Ishikawa (cell line): ENCODE results near the gene ACVR1.

Source experiments
- CEBPB ChIP-seq: IDR thresholded peaks from 2 replicates; pipeline ENCODE4 v1.6.1; 2012
- CREB1 ChIP-seq: IDR thresholded peaks from 2 replicates; pipeline ENCODE4 v1.6.1; 2012; ENCODE audit warnings: low read depth
- EGR1 ChIP-seq: IDR thresholded peaks from 2 replicates; pipeline ENCODE4 v1.6.1; 2012
- EP300 ChIP-seq: IDR thresholded peaks from 2 replicates; pipeline ENCODE4 v1.6.1; 2012; ENCODE audit warnings: borderline replicate concordance
- FOXM1 ChIP-seq: IDR thresholded peaks from 2 replicates; pipeline ENCODE4 v1.6.1; 2012; ENCODE audit warnings: low read depth, borderline replicate concordance
- RAD21 ChIP-seq: IDR thresholded peaks from 2 replicates; pipeline ENCODE4 v1.6.1; 2012; ENCODE audit warnings: low read depth
- TAF1 ChIP-seq: IDR thresholded peaks from 2 replicates; pipeline ENCODE4 v1.6.1; 2012; ENCODE audit warnings: low read depth, mild to moderate bottlenecking
- TCF12 ChIP-seq: IDR thresholded peaks from 2 replicates; pipeline ENCODE4 v1.6.1; 2012; ENCODE audit warnings: low read depth
- YY1 ChIP-seq: IDR thresholded peaks from 2 replicates; pipeline ENCODE4 v1.6.1; 2012; ENCODE audit warnings: low read depth
- ZBTB7A ChIP-seq: IDR thresholded peaks from 2 replicates; pipeline ENCODE4 v1.6.1; 2012; ENCODE audit warnings: low read depth
- TF ChIP-seq, protein P1 (sequence below): IDR thresholded peaks from 2 replicates; pipeline ENCODE4 v1.6.1; 2012; ENCODE audit warnings: low read depth, mild to moderate bottlenecking
- TF ChIP-seq, protein P2 (sequence below): IDR thresholded peaks from 2 replicates; pipeline ENCODE4 v1.6.1; 2012
- TF ChIP-seq, protein P3 (sequence below): IDR thresholded peaks from 2 replicates; pipeline ENCODE4 v1.6.1; 2012

DNA sequence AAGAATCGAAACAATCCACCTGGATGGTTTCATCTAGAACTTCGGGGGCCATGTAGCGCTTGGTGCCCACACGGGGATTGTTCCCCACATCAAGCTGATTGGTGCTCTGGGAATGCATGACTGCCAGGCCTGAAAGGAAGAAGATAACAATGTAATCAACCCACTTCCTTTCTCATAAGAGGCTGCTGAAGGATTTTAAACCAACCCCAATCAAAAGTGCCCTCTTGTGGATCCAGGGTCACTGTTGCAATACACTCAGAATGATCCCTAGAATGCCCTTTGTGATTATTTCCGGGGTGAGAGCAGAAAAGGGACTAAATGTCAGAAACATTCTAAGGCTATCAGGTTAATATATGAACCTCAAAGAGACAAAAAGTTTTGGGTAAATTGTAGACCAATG is 115.2 kb downstream of the ACVR1 start:
- TF ChIP-seq ZBTB7A (no peak), EGR1 (no peak), YY1 (no peak), TAF1 (no peak), CREB1 (no peak), EP300 (no peak), RAD21 (no peak), CEBPB (no peak), TCF12 (no peak), FOXM1 (no peak)
- TF ChIP-seq, protein P1, sequence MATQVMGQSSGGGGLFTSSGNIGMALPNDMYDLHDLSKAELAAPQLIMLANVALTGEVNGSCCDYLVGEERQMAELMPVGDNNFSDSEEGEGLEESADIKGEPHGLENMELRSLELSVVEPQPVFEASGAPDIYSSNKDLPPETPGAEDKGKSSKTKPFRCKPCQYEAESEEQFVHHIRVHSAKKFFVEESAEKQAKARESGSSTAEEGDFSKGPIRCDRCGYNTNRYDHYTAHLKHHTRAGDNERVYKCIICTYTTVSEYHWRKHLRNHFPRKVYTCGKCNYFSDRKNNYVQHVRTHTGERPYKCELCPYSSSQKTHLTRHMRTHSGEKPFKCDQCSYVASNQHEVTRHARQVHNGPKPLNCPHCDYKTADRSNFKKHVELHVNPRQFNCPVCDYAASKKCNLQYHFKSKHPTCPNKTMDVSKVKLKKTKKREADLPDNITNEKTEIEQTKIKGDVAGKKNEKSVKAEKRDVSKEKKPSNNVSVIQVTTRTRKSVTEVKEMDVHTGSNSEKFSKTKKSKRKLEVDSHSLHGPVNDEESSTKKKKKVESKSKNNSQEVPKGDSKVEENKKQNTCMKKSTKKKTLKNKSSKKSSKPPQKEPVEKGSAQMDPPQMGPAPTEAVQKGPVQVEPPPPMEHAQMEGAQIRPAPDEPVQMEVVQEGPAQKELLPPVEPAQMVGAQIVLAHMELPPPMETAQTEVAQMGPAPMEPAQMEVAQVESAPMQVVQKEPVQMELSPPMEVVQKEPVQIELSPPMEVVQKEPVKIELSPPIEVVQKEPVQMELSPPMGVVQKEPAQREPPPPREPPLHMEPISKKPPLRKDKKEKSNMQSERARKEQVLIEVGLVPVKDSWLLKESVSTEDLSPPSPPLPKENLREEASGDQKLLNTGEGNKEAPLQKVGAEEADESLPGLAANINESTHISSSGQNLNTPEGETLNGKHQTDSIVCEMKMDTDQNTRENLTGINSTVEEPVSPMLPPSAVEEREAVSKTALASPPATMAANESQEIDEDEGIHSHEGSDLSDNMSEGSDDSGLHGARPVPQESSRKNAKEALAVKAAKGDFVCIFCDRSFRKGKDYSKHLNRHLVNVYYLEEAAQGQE, result no peak
- TF ChIP-seq, protein P2, sequence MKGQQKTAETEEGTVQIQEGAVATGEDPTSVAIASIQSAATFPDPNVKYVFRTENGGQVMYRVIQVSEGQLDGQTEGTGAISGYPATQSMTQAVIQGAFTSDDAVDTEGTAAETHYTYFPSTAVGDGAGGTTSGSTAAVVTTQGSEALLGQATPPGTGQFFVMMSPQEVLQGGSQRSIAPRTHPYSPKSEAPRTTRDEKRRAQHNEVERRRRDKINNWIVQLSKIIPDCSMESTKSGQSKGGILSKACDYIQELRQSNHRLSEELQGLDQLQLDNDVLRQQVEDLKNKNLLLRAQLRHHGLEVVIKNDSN, result no peak
- TF ChIP-seq, protein P3, sequence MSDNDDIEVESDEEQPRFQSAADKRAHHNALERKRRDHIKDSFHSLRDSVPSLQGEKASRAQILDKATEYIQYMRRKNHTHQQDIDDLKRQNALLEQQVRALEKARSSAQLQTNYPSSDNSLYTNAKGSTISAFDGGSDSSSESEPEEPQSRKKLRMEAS, result no peak
